CD4-positive, alpha-beta T cell treated with Interleukin-15 for 4 hours (primary cell): ENCODE measurements around the gene SPIRE1.
"Not testable (repeated sequence)": the region's sequence is repeated elsewhere in the genome, so short reads cannot be mapped to it uniquely, and the experiment has no call there.

Experiments
- DNase-seq: peaks from one replicate; pipeline ENCODE4 v3.0.0-alpha.2; 2020; ENCODE audit warnings: low spot score

SPIRE1 gene

GRCh38 chr18:12645751-12646203 lies 12.1 kb downstream of the SPIRE1 start:
- no peak for DNase-seq

GRCh38 chr18:12645254-12645653 lies 12.7 kb downstream of the SPIRE1 start:
- DNase-seq, result no peak

GRCh38 chr18:12643756-12644155 lies 14.2 kb downstream of the SPIRE1 start:
- DNase-seq, result not testable (repeated sequence)

GRCh38 chr18:12640881-12641200 lies 17.1 kb downstream of the SPIRE1 start:
- no peak for DNase-seq

- no peak for DNase-seq
These were observed 17.7 kb downstream of the SPIRE1 start for GRCh38 chr18:12639990-12640880.

GRCh38 chr18:12638644-12639124 lies 19.2 kb downstream of the SPIRE1 start:
- DNase-seq, result no peak

- no peak for DNase-seq
These were observed 19.8 kb downstream of the SPIRE1 start for GRCh38 chr18:12637901-12638643.

GRCh38 chr18:12637393-12637792 lies 20.5 kb downstream of the SPIRE1 start:
- no peak for DNase-seq

- no peak for DNase-seq
These were observed 26.0 kb downstream of the SPIRE1 start for GRCh38 chr18:12631831-12632477.

- DNase-seq, result no peak
These were observed 27.8 kb downstream of the SPIRE1 start for GRCh38 chr18:12630136-12630535.

GRCh38 chr18:12628706-12629702 lies 28.9 kb downstream of the SPIRE1 start:
- no peak for DNase-seq

GRCh38 chr18:12627199-12627598 lies 30.7 kb downstream of the SPIRE1 start:
- not testable (repeated sequence) for DNase-seq

- no peak for DNase-seq
These were observed 32.7 kb downstream of the SPIRE1 start for GRCh38 chr18:12625241-12625640.

GRCh38 chr18:12621742-12622306 lies 36.1 kb downstream of the SPIRE1 start:
- DNase-seq, result no peak

GRCh38 chr18:12615748-12616147 lies 42.2 kb downstream of the SPIRE1 start:
- no peak for DNase-seq

GRCh38 chr18:12608301-12608700 lies 49.6 kb downstream of the SPIRE1 start:
- no peak for DNase-seq

- no peak for DNase-seq
These were observed 51.2 kb downstream of the SPIRE1 start for GRCh38 chr18:12606592-12607315.

- DNase-seq, result no peak
These were observed 53.4 kb downstream of the SPIRE1 start for GRCh38 chr18:12604445-12605007.

- no peak for DNase-seq
These were observed 57.9 kb downstream of the SPIRE1 start for GRCh38 chr18:12599966-12600365.

GRCh38 chr18:12599543-12599942 lies 58.4 kb downstream of the SPIRE1 start:
- DNase-seq, result no peak
